H1 (cell line): Measurements from ENCODE around the gene NUP62CL. TPM values are rescaled to one million over a fixed set of nuclear protein-coding genes. Genes with fewer than 3 reads are reported as not detected.

Experiments used
- CTCF ChIA-PET: fragments of 300-600 bp; sonication (Branson Sonifier 250); formaldehyde crosslinking; loops from one replicate; lab custom pipeline; 2021; ENCODE audit not compliant: partially characterized antibody; lab: Charles Lee
- POLR2A ChIA-PET: fragments of 300-600 bp; sonication (Branson Sonifier 250); formaldehyde crosslinking; loops from one replicate; lab custom pipeline; 2021; ENCODE audit warnings: inconsistent platforms; ENCODE audit not compliant: partially characterized antibody; lab: Charles Lee
- DNase-seq, 2 experiments: peaks; one replicate each; pipeline versions ENCODE4 v3.0.0 to v3.0.0-alpha.2; 2010 to 2022; ENCODE audit warnings: low spot score in 2 of 2, low read depth in 1 of 2, mixed read lengths in 1 of 2
- FAIRE-seq: peaks from 2 replicates; lab custom pipeline; 2011; peaks lifted over from hg19 to GRCh38; lab: Jason Lieb, UNC
- H2AFZ ChIP-seq: 2 replicates; pipeline ENCODE4 v1.8.1; 2012; ENCODE audit warnings: low read length, inconsistent platforms
- H2AK5ac ChIP-seq: 2 replicates; pipeline ENCODE4 v1.6.1; 2013; ENCODE audit warnings: low read depth, low read length
- H2BK120ac ChIP-seq: replicated peaks from 2 replicates; pipeline ENCODE3; 2013; ENCODE audit warnings: low read depth, low read length, inconsistent platforms
- H2BK12ac ChIP-seq: 2 replicates; pipeline ENCODE4 v1.6.1; 2013; ENCODE audit warnings: low read depth, low read length
- H2BK15ac ChIP-seq: 2 replicates; pipeline ENCODE4 v1.6.1; 2013; ENCODE audit warnings: low read length
- H2BK20ac ChIP-seq: 2 replicates; pipeline ENCODE4 v1.6.1; 2013; ENCODE audit warnings: low read length
- H2BK5ac ChIP-seq: 2 replicates; pipeline ENCODE4 v1.6.1; 2013; ENCODE audit warnings: low read depth, low read length
- H3K14ac ChIP-seq: 2 replicates; pipeline ENCODE4 v1.6.1; 2013; ENCODE audit warnings: inconsistent platforms; ENCODE audit not compliant: insufficient read length
- H3K18ac ChIP-seq: 2 replicates; pipeline ENCODE4 v1.6.1; 2013; ENCODE audit warnings: low read length; ENCODE audit errors: extremely low read depth
- H3K23ac ChIP-seq: 2 replicates; pipeline ENCODE4 v1.6.1; 2013; ENCODE audit warnings: inconsistent platforms; ENCODE audit not compliant: insufficient read length
- H3K23me2 ChIP-seq: 2 replicates; pipeline ENCODE4 v1.6.1; 2013; ENCODE audit warnings: low read depth, low read length
- H3K27ac ChIP-seq: 2 replicates; pipeline ENCODE4 v1.6.1; 2011; ENCODE audit warnings: low read depth, low read length, inconsistent platforms
- H3K27me3 ChIP-seq, 4 experiments: replicated peaks in 1 of 4; 1 replicate in 1 of 4; 2 replicates in 3 of 4; pipeline versions ENCODE4 v1.6.1 to v1.8.1; 2011 to 2013; ENCODE audit warnings: low read length in 3 of 4, mild to moderate bottlenecking in 3 of 4, inconsistent platforms in 2 of 4, mixed read lengths in 2 of 4, moderate library complexity in 1 of 4; ENCODE audit not compliant: control insufficient read depth in 3 of 4, insufficient read depth in 3 of 4; ENCODE audit errors: extremely low read depth in 1 of 4
- H3K36me3 ChIP-seq, 4 experiments: 2 replicates each; pipeline versions ENCODE4 v1.6.1 to v1.8.1; 2011 to 2013; ENCODE audit warnings: mild to moderate bottlenecking in 4 of 4, low read length in 3 of 4, moderate library complexity in 2 of 4, control low read depth in 1 of 4, inconsistent platforms in 1 of 4; ENCODE audit not compliant: insufficient read depth in 4 of 4, control insufficient read depth in 2 of 4
- H3K4ac ChIP-seq: replicated peaks from 2 replicates; pipeline ENCODE3; 2013; ENCODE audit warnings: low read length, low read depth, mixed read lengths, inconsistent platforms; ENCODE audit not compliant: insufficient read length
- H3K4me1 ChIP-seq, 4 experiments: replicated peaks in 1 of 4; 1 replicate in 1 of 4; 2 replicates in 3 of 4; pipeline versions ENCODE4 v1.6.1 to v1.8.1; 2011 to 2013; ENCODE audit warnings: low read length in 3 of 4, inconsistent platforms in 2 of 4, mixed read lengths in 1 of 4; ENCODE audit not compliant: insufficient read depth in 4 of 4, control insufficient read depth in 3 of 4
- H3K4me2 ChIP-seq, 2 experiments: 2 replicates each; pipeline versions ENCODE4 v1.6.1 to v1.8.1; 2011 to 2013; ENCODE audit warnings: low read depth in 2 of 2, low read length in 2 of 2, control low read depth in 1 of 2, inconsistent platforms in 1 of 2, mild to moderate bottlenecking in 1 of 2; ENCODE audit not compliant: insufficient read depth in 1 of 2
- H3K4me3 ChIP-seq, 4 experiments: fragments of 200-600, 300-600 bp in 1 of 4; sonication (generic), shearing (Covaris generic), sonication (Bioruptor Twin) in 1 of 4; 2 replicates each; pipeline versions ENCODE4 v1.5.1 to v1.8.1; 2011 to 2016; ENCODE audit warnings: low read length in 4 of 4, low read depth in 3 of 4, control low read depth in 2 of 4, inconsistent platforms in 2 of 4, mild to moderate bottlenecking in 2 of 4, mixed read lengths in 1 of 4, moderate library complexity in 1 of 4; ENCODE audit not compliant: insufficient read depth in 2 of 4; ENCODE audit errors: extremely low read depth in 1 of 4
- H3K56ac ChIP-seq: replicated peaks from 2 replicates; pipeline ENCODE3; 2013; ENCODE audit warnings: low read depth, mild to moderate bottlenecking, mixed read lengths, low read length, inconsistent platforms; ENCODE audit not compliant: insufficient read length
- H3K79me1 ChIP-seq: 2 replicates; pipeline ENCODE4 v1.6.1; 2013; ENCODE audit warnings: low read depth, low read length, control low read depth
- H3K79me2 ChIP-seq, 2 experiments: 2 replicates each; pipeline versions ENCODE4 v1.6.1 to v1.8.1; 2012 to 2013; ENCODE audit warnings: low read length in 2 of 2, mild to moderate bottlenecking in 2 of 2, inconsistent platforms in 1 of 2; ENCODE audit not compliant: insufficient read depth in 2 of 2, control insufficient read depth in 1 of 2
- H3K9ac ChIP-seq, 4 experiments: replicated peaks in 1 of 4; 1 replicate in 1 of 4; 2 replicates in 3 of 4; pipeline versions ENCODE4 v1.6.1 to v1.8.1; 2011 to 2013; ENCODE audit warnings: low read depth in 3 of 4, low read length in 3 of 4, control low read depth in 2 of 4, mild to moderate bottlenecking in 2 of 4, moderate library complexity in 2 of 4, inconsistent platforms in 1 of 4; ENCODE audit errors: extremely low read depth in 1 of 4
- H3K9me3 ChIP-seq, 2 experiments: 2 replicates each; pipeline versions ENCODE4 v1.6.1 to v1.8.1; 2012 to 2013; ENCODE audit warnings: mild to moderate bottlenecking in 2 of 2, moderate library complexity in 2 of 2, control low read depth in 1 of 2, inconsistent platforms in 1 of 2, low read depth in 1 of 2, low read length in 1 of 2, mixed read lengths in 1 of 2; ENCODE audit not compliant: insufficient read depth in 2 of 2
- H4K20me1 ChIP-seq, 2 experiments: replicated peaks in 1 of 2; 2 replicates each; pipeline versions ENCODE3 to v1.8.1; 2011 to 2013; ENCODE audit warnings: inconsistent platforms in 2 of 2, low read length in 2 of 2, mild to moderate bottlenecking in 1 of 2; ENCODE audit not compliant: insufficient read depth in 2 of 2, control insufficient read depth in 1 of 2
- H4K5ac ChIP-seq: 2 replicates; pipeline ENCODE4 v1.6.1; 2013; ENCODE audit warnings: low read length, low read depth, mixed read lengths, inconsistent platforms; ENCODE audit not compliant: insufficient read length
- H4K8ac ChIP-seq: 2 replicates; pipeline ENCODE4 v1.8.0; 2013; ENCODE audit warnings: mild to moderate bottlenecking, moderate library complexity, low read length, inconsistent platforms; ENCODE audit not compliant: insufficient read depth; ENCODE audit errors: extremely low read depth
- H4K91ac ChIP-seq: replicated peaks from 2 replicates; pipeline ENCODE3; 2013; ENCODE audit warnings: low read length, mixed read lengths, inconsistent platforms; ENCODE audit not compliant: insufficient read length
- CHD2 ChIP-seq: IDR thresholded peaks from 2 replicates; pipeline ENCODE4 v1.6.1; 2012; ENCODE audit warnings: low read length, improper control_type of control experiment
- CTBP2 ChIP-seq: IDR thresholded peaks from 2 replicates; pipeline ENCODE4 v1.7.0; 2011; ENCODE audit warnings: borderline replicate concordance, mild to moderate bottlenecking, moderate library complexity, mixed read lengths, low read length; ENCODE audit not compliant: insufficient read depth, insufficient read length
- HDAC2 ChIP-seq, 2 experiments: fragments of 300-600 bp in 1 of 2; sonication (generic) in 1 of 2; IDR thresholded peaks; 2 replicates each; pipeline ENCODE4 v1.6.1; 2011 to 2012; ENCODE audit warnings: low read depth in 2 of 2, low read length in 2 of 2, mild to moderate bottlenecking in 2 of 2, moderate library complexity in 2 of 2, borderline replicate concordance in 1 of 2, inconsistent platforms in 1 of 2
- JUN ChIP-seq: IDR thresholded peaks from 2 replicates; pipeline ENCODE4 v1.6.1; 2011; ENCODE audit warnings: low read depth, mild to moderate bottlenecking, improper control_type of control experiment, low read length
- PHF8 ChIP-seq: fragments of 200-600 bp; sonication (generic); conservative IDR thresholded peaks from 2 replicates; pipeline ENCODE4 v1.7.1; 2012; ENCODE audit warnings: low read depth, mild to moderate bottlenecking, inconsistent platforms, low read length, moderate library complexity
- SP4 ChIP-seq: IDR thresholded peaks from 2 replicates; pipeline ENCODE4 v1.6.1; 2012; ENCODE audit warnings: low read length, inconsistent platforms
- SRF ChIP-seq: IDR thresholded peaks from 2 replicates; pipeline ENCODE4 v1.6.1; 2011; ENCODE audit warnings: mild to moderate bottlenecking, low read depth, low read length, moderate library complexity
- SUZ12 ChIP-seq: fragments of 200-600 bp; sonication (generic); IDR thresholded peaks from 2 replicates; pipeline ENCODE4 v1.6.1; 2012; ENCODE audit warnings: mild to moderate bottlenecking, inconsistent platforms, low read length, moderate library complexity, mixed read lengths
- TAF1 ChIP-seq: IDR thresholded peaks from 2 replicates; pipeline ENCODE4 v1.6.1; 2011; ENCODE audit warnings: mild to moderate bottlenecking, low read depth, low read length
- WGBS, 2 experiments: shearing (Covaris generic) in 1 of 2; methylation state at CpG; one replicate each; pipeline versions ENCODE4 v1.1.6 to v1.1.7; 2013 to 2015; ENCODE audit warnings: low lambda C conversion rate in 2 of 2, mixed read lengths in 2 of 2, inconsistent platforms in 1 of 2, low coverage in 1 of 2, missing lambda C conversion rate in 1 of 2; ENCODE audit not compliant: insufficient replicate concordance in 2 of 2, insufficient coverage in 1 of 2, insufficient read length in 1 of 2; ENCODE audit errors: extremely low coverage in 1 of 2, missing lambda C conversion rate in 1 of 2; 5-methylcytosine and 5-hydroxymethylcytosine counted together
- polyA plus RNA-seq, 7 experiments: library from polyadenylated mRNA; depleted of rRNA in 3 of 7; stranded (reverse) in 5 of 7; unstranded in 2 of 7; fragments of >200 nt in 5 of 7; fragments of 200-250 nt in 2 of 7; gene quantifications; 1 replicate in 5 of 7; 2 replicates in 1 of 7; 4 replicates in 1 of 7; pipeline versions ENCODE4 v1.2.1 to v1.2.3, GENCODE V29; 2011 to 2013; ENCODE audit warnings: missing spikeins in 2 of 7, mixed read lengths in 2 of 7
- total RNA-seq: library from RNA; stranded (reverse); fragmentation: NEBNext Ultra II Directional; extraction: Animal tissue kit (Norgen Biotek cat#: 25700); gene quantifications from 2 replicates; pipeline ENCODE4 v1.2.1, GENCODE V29; 2021

The NUP62CL gene
- total and polyA plus RNA-seq, 2 of the 8 experiments (the other 6 are each of a cell fraction or from before 2014, with no cell fraction given): 3.3 to 6.2 TPM

DNA sequence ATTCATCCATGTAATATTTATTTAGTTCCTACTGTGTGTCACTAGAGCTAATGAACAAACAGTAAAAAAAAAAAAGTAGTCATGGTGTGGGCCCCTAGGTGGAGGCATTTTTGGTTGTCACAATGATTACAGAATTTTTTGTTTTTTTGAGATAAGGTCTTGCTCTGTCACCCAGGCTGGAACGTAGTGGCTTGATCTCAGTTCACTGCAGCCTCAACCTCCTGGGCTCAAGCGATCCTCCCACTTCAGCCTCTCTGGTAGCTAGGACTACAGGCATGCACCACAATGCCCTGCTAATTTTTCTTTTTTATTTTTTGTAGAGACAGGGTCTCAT is 22.2 kb upstream of the NUP62CL start:
- Histone ChIP-seq H3K9me3 (no peaks in the 10 kb centered on the region), H2BK12ac (no peak overlapping the region), H2BK5ac (no peak overlapping the region), H2AK5ac (no peak overlapping the region), H4K8ac (no peak overlapping the region), H2BK20ac (no peak overlapping the region), H3K27me3 (no peaks in the 10 kb centered on the region), H3K79me1 (no peaks in the 10 kb centered on the region), H3K36me3 (no peaks in the 10 kb centered on the region), H3K27ac (no peak overlapping the region), H3K4me1 (no peaks in the 10 kb centered on the region), H3K23me2 (no peaks in the 10 kb centered on the region), H3K23ac (no peak overlapping the region), H4K20me1 (no peaks in the 10 kb centered on the region), H2BK120ac (no peak overlapping the region), H3K4me2 (no peak overlapping the region), H3K18ac (no peak overlapping the region), H3K4ac (no peak overlapping the region), H4K5ac (no peak overlapping the region), H2AFZ (no peak overlapping the region), H3K9ac (no peak overlapping the region), H4K91ac (no peak overlapping the region), H3K79me2 (no peaks in the 10 kb centered on the region), H3K14ac (no peak overlapping the region), H2BK15ac (no peak overlapping the region), H3K56ac (no peak overlapping the region), H3K4me3 (no peak overlapping the region)
- DNase-seq: no peak
- ChIA-PET POLR2A (no interaction called here), CTCF (interaction anchor here (0.6 kb wide), 1 partner anchor 330 kb away, joined by 3 read pairs; no protein-coding TSS in a partner anchor)
- 94% methylated on average over 2 of the region's 2 CpGs; no CpG with 5 or more reads in 1 of the 2 experiments for WGBS, 2 experiments
- no peak for TF ChIP-seq CTBP2
- no peak for TF ChIP-seq JUN
- no peak for TF ChIP-seq SRF
- no peak for TF ChIP-seq TAF1
- no peak for TF ChIP-seq HDAC2 (IDR thresholded peaks at IDR 0.05; ENCODE audit: borderline replicate concordance in 1 of 2, low read depth in 2 of 2, low read length in 2 of 2)
- TF ChIP-seq PHF8: no peak
- TF ChIP-seq CHD2: no peak
- no peak for TF ChIP-seq SP4
- TF ChIP-seq SUZ12: no peak
- FAIRE-seq: no peak
